NOMO-1 treated with dmso at 0.1 percent for 144 hours (cell line): ENCODE measurements around the gene PLXNA4.

ENCODE experiments used
- DNase-seq: peaks from one replicate; lab custom pipeline; 2025; ENCODE audit not compliant: unreplicated experiment; lab: John Stamatoyannopoulos, UW

PLXNA4 gene

DNA sequence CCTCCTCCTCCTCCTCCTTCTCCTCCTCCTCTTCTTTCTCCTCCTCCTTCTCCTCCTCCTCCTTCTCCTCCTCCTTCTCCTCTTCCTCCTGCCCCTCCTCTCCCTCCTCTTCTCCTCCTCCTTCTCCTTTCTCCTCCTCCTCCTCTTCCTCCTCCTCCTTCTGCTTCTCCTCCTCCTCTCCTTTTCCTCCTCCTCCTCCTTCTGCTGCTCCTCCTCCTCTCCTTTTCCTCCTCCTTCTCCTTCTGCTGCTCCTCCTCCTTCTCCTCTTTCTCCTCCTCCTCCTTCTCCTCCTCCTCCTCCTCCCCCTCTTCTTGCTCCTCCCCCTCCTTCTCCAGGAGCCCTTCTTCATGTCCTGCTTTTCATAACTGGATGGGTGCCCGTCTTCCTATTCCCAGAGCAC lies 12.2 kb downstream of the PLXNA4 start:
- no peak for DNase-seq

DNA sequence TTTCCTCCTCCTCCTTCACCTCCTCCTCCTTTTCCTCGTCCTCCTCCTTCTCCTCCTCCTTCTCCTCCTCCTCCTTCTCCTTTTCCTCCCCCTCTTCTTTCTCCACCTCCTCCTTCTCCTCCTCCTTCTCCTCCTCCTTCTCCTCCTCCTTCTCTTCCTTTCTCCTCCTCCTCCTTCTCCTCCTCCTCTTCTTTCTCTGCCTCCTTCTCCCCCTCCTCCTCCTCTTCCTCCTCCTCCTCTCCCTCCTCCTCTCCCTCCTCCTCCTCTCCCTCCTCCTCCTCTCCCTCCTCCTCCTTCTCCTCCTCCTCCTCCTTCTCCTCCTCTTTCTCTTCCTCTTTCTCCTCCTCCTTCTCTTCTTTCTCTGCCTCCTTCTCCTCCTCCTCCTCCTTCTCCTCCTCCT lies 13.6 kb downstream of the PLXNA4 start:
- no peak for DNase-seq

DNA sequence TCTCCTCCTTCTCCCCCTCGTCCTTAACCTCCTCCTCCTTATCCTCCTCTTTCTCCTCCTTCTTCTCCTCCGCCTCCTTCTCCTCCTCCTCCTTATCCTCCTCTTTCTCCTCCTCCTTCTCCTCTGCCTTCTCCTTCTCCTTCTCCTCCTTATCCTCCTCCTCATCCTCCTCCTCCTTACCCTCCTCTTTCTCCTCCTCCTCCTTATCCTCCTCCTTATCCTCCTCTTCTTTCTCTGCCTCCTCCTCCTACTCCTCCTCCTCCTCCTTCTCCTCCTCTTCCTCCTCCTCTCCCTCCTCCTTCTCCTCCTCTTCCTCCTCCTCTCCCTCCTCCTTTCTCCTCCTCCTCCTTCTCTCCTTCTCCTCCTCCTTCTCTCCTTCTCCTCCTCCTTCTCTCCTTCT lies 14.5 kb downstream of the PLXNA4 start:
- no peak for DNase-seq

GRCh38 chr7:132560825-132561529 lies 15.3 kb downstream of the PLXNA4 start:
- no peak for DNase-seq

GRCh38 chr7:132560105-132560504 lies 16.2 kb downstream of the PLXNA4 start:
- no peak for DNase-seq

- DNase-seq = no peak
These were observed 17.5 kb downstream of the PLXNA4 start for GRCh38 chr7:132558815-132559214.

DNA sequence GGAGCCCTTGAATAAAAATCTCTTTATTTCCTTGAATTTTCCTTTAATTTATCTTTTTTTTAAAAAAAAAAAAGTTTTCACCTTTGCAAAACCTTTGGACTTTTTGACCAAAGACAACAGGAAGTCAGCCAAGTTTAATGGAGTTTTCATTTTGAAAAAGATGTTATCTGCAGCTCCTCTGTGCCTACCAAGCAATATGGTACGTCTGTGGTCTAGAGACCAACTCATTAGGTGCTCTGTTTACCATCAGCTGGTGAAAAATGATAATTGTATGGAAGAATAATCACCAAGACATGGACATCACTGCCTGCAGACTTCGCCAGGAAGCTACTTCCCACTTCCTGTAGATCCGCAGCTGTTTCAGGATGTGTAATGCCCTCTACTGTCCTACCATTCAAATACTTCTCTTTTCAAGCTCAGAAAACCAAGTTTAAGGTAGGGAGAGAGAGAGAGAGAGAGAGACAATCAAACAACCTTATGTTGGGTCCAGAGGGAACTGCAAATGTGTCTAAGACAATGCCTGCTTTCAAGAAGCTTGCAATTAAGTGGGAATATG lies 18.7 kb downstream of the PLXNA4 start:
- DNase-seq = no peak

DNA sequence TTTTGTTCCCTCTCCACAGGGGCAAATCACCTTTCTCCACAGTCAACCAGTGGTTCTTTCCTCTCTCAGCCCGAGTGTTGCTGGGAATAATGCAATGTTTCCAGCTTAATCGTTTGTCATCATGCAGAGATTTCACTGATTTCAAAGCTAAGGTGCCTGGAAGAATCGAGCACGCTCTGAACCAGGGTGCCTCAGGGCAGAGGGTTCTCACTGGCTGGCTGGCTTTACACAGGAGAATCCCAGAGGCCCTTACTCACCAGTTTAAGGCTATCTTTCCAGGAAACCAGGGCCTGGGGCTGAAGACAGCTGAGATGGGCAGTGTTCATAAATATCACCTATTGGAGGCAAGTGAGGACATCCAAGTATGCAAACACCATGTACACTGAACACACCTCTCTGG lies 21.8 kb downstream of the PLXNA4 start:
- DNase-seq = no peak

DNA sequence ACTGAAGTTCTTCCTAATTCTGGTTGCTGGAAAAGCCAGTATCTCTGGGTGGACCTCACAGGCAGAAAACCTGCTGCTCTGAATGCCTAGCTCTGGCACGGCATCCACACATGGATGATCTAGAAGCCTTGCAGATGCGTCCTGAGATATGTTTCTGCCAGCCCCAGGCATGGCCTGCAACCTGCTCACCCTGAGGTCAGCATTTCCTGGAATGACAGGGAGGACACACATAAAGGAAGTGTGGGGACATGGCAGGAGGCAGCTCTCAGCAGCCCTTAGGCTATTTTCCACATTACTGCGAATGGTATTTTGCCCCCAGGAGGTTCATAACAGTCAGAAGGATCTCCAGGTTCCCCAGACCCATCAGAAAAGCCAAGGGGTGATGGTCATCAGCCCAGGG lies 23.2 kb downstream of the PLXNA4 start:
- no peak for DNase-seq

GRCh38 chr7:132551886-132552285 lies 24.4 kb downstream of the PLXNA4 start:
- DNase-seq = no peak

DNA sequence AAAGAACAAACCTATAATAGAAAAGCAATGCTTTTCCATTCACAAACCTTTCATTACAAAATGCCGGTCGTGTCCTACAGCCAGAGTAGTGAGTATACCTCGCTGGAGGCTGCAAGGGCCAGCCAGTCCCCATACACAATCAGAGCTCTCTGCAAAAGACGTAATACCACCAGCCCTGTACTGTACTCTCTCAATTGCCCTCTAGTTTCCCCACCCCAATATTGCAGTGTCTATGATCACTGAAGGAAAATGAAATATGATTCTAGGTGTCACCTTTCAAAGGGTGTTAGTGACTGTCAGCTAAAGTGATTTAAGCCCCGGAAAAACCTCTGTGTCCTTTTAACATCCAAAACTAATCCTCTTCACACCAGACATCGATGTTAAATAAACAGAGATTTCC lies 24.8 kb downstream of the PLXNA4 start:
- no peak for DNase-seq

GRCh38 chr7:132548489-132549078 lies 27.7 kb downstream of the PLXNA4 start:
- no peak for DNase-seq

- DNase-seq = no peak
These were observed 28.4 kb downstream of the PLXNA4 start for GRCh38 chr7:132547821-132548220.

DNA sequence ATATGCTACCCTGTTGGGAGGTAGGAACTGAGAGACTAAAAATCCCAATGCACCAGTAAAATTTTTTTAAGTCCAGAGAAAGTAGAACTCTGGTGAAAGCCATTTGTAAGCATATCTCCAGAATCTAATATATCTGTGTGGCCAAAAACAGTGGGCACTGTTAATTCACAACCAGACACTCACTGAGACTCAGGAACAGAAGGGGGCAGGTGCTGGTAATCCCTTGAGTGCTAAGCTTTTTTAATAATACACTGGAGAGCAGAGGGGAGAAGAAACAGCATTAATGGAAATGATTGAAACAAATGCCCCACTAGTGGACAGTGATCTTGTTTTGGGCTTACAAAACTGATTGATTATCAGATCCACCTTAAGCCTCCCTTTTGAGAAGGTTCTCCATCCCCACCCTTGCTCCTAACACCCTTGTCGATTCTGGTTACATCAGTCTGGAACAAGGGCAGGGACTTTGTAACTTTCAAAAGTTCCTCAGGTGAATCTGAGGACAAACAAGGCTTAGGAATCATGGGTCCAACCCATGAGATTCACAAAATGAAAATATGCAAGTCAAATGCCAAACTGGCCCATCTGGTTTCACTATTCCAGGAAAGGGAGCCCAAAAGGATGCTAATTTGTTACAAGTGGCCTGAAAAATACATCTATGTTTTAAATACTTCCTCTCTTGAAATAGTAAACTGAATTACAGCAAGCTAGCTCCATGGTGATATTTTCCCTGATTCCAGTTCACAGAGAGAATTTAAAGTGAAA lies 29.7 kb downstream of the PLXNA4 start:
- no peak for DNase-seq

- no peak for DNase-seq
These were observed 30.5 kb downstream of the PLXNA4 start for GRCh38 chr7:132545756-132546155.

- DNase-seq = no peak
These were observed 31.3 kb downstream of the PLXNA4 start for GRCh38 chr7:132544999-132545398.

DNA sequence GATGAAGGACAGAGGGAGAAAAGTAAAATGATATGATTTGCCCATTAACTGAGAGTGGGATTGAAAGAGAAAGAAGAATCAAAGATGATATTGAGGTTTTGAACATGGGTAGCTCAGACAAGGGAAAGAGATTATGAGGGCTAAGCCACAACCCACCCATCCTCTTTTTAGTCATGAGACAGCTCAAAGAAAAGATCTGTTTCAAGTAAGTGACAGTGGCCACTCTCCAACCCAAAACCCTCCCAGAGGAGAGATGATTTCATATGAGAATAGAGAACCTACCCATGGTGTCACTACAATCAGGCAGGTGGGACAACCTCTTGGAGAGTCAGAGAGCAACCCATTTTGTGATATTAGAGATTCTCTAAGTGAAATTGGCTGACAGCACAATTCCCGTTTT lies 32.2 kb downstream of the PLXNA4 start:
- no peak for DNase-seq

DNA sequence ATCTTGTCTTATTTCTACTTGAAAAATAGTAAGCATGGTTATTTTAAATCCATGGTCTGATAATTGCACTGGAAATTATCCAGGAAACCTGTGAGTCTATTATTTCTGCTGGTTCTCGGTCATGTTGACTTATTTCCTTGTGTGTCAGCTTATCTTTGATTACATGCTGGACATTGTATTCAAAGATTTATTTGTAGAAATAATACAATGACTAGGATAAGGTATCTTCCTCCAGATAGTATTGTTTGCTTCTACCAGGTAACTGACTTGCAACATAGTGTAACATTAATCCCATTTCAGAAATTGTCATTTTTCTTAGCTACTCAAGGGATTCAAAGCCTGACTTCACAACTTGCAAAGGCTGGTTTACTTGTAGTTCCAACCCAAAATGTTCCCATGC lies 33.4 kb downstream of the PLXNA4 start:
- no peak for DNase-seq

DNA sequence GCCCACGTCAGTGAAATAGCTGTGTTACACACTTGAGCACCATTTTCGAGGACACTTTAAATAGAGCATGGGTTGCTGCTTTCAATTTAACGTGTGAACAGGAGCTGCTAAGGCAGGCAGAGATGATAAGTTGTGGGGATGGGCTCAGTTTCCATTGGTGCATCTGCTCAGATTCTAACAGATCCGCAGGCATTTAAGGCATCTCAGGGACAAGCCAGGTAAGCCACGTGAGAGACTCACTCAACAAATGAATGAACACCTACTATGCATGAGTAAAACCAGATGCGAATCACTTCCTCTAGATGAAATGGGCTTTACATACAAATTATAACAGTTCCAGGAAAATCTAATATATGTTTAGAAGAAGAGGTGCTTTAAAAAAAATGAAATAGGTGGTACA lies 34.6 kb downstream of the PLXNA4 start:
- DNase-seq = no peak

DNA sequence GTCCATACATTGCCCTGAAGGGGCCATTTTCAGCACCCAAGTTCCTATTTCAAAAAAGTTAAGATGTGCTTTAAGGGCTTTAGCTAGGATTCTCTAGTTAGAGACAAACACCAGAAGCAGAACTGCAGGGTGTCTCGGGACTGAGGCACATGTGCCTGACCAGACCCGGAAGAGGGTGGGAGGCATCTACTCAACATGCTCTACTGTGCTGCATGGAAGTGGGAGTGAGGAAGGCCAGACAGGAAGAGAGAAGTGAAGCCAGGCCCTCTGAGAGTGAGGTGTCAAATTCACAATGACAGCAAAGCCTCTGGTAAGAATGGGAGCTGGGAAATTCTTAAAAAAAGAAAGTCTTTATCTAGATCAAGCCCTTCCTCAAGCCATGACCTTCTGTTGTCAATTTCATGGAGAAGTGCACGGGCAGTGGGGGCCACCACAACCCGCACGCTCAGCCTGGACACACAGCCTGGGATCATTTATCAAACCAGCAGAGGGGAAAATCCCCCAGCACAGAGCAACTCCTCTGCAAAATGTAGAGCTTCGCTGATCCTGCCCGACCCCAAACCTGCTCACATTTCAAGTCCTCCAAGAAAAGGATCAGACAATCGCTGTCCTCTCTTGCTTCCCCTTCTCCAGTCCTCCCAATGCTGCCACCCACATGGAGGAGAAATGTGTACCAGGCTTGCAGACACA lies 38.7 kb downstream of the PLXNA4 start:
- DNase-seq = no peak

DNA sequence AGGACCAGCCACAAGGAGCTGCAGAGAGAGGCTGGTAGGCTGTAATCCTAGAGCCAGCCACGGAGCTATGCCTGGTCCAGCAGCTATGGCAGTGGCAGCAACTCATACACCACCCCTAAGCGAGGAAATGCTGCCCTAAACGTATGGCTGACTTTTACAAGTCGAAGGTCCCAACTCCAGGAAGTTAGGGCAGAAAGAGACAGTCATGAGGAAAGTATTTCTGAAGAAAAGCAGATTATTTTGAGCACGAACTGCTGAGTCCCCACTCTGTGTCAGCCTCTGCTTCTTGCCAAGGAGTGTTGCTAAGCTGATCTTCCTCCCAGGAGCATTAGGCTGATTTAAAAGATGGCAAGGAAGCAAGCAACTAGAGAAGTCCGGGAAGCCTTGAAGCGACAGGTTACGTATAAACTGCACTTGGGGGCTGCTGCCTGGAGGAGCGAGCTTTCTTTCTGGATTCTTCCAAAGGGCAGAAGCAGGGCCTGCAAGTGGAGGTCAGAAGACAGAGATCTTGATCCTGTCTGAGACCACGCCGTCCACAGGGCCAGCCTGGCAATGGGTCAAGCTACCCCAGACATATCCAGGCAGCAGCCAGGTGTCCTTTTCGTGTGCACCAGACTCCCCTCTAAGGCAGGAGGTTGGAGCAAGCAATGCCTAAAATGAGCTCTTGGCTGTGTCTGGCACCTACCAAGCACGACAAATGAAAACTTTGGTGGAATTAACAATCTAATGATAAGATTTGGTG lies 39.4 kb downstream of the PLXNA4 start:
- DNase-seq = no peak
